HG03135 (cell line): ENCODE results near the gene ARHGEF1.

ENCODE experiments used
- ATAC-seq: cut with Tn5 transposase; IDR thresholded peaks from one replicate; pipeline ENCODE4 v1.9.1; 2021; ENCODE audit warnings: mild to moderate bottlenecking, moderate library complexity; ENCODE audit not compliant: unreplicated experiment

Gene ARHGEF1

DNA sequence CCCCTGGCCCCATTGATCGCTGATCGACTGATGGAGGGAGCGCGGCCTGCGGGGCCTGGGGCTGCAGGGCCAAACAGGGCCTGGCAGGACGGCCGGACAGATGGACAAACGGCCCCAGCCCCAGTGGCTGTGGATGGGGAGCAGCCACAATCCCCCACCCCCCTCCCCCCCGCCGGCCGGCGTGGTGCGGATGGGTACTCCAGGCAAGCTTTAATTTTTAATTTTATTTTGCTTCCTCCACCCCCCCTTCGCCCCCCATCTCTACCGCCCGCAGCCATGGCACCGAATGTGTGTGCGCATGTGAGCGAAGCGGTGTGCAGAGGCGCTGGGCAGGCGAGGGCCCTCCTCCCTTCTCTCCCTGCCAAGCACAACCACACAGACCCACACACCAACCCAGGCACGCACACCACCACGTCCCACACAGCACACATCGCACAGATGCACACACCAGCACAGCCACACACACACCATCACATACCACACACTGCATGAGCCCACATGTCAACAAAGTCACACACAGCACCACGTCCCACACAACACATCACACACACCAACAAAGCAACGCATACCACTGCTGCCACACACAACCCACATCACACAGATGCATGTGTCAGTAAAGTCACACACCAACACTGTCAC lies 32.9 kb downstream of the ARHGEF1 start:
- no peak for ATAC-seq

DNA sequence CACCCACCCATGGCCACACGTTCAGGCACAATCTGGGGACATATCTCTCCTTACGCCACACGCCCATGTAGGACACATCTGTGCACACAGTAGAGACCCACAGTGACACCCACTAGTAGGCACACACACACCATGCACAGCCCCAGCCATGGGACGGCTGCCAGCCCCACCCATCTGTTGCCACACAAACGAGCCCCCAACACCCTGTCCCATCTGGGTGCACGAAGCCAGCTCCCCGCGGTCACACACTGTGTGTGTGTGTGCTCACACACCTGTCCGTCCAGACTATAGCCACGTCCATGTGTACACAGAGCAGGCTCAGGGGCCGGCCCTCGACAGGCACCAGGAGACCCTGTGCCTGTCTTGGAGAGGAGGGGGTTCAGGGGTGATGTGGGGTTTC lies 34.7 kb downstream of the ARHGEF1 start:
- ATAC-seq: no peak

DNA sequence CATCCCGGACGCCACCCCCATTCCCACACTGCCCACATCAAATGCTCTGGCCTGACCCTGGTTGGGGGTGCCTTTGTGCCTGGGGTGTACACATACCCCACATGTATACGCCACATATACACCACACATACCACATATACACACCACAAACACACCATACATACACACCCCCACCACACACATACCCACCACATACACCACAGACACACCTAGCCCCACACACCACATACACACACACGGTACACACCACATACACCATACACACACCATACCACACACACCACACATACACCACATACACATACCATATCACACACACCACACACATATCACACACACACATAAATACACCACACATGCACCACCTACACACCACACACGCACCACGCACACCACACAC lies 35.1 kb downstream of the ARHGEF1 start:
- no peak for ATAC-seq

DNA sequence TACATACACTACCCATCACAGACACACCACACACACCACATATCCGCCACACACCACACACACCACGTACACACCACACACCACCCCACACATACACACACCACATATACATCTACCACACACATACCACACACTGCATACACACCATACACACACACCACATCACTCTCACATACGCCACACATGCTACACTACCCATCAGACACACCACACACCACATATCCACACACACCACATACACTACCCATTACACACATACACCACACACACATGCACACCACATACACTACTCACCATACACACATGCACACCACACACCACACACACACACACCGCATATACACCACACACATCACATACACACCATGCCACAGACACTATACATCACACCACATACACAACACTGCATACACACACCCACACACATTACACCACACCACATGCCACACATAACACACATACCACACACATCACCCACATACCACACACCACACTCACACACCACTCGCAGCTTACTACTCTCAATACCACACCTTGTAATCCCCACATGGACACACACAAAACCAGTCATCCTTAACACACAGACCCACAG lies 35.8 kb downstream of the ARHGEF1 start:
- no peak for ATAC-seq

DNA sequence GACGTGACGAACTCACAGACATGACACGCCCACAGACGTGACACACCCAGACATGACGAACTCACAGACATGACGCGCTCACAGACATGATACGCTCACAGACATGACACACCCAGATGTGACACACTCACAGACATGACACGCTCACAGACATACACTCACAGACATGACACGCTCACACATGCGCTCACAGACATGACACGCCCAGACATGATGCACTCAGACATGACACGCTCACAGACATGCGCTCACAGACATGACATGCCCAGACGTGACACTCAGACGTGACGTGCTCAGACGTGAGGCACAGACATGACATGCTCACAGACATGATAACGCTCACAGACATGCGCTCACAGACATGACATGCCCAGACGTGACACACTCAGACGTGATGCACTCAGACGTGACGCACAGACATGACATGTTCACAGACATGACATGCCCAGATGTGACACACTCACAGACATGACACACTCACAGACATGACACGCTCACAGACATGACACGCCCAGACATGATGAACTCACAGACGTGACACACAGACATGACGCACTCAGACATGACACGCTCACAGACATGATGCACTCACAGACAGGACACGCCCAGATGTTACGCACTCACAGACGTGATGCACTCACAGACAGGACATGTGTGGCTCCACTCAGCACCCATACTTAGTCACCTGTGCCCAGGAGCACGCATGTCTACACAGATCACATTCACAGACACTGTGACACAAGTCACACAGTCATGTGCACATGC lies 37.1 kb downstream of the ARHGEF1 start:
- ATAC-seq: no peak

DNA sequence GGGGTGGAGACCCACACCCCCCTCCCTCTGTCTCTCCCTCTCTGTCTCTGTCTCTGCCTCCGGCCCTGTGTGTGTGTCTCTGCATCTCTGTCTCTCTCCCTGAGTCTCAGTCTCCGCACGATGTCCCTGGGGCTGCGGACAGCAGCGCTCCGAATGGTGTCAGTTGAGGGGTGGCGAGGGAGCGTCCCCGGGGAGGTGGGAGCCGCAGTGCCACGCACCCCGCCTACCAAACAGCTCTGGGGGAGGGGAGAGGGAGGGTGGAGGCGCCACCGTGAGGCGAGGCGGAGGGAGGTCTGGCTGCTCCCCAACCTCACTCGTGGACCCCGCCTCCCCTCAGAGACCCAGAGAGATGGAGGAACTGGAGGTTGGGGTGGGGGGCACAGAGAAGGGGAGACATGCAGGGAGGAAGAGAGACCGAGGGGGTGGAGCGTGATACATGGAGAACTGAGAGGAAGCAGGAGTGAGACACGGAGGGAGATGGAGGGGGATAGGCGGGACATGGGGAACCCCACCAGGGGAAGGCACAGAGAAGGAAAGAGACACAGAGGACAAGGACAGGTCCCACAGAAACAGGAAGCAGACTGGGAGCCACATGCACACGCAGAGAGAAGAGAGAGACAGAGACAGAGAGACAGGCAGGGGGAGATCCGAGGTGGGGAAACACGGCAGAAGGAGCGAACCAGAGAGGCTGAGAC lies 38.0 kb downstream of the ARHGEF1 start:
- no peak for ATAC-seq

DNA sequence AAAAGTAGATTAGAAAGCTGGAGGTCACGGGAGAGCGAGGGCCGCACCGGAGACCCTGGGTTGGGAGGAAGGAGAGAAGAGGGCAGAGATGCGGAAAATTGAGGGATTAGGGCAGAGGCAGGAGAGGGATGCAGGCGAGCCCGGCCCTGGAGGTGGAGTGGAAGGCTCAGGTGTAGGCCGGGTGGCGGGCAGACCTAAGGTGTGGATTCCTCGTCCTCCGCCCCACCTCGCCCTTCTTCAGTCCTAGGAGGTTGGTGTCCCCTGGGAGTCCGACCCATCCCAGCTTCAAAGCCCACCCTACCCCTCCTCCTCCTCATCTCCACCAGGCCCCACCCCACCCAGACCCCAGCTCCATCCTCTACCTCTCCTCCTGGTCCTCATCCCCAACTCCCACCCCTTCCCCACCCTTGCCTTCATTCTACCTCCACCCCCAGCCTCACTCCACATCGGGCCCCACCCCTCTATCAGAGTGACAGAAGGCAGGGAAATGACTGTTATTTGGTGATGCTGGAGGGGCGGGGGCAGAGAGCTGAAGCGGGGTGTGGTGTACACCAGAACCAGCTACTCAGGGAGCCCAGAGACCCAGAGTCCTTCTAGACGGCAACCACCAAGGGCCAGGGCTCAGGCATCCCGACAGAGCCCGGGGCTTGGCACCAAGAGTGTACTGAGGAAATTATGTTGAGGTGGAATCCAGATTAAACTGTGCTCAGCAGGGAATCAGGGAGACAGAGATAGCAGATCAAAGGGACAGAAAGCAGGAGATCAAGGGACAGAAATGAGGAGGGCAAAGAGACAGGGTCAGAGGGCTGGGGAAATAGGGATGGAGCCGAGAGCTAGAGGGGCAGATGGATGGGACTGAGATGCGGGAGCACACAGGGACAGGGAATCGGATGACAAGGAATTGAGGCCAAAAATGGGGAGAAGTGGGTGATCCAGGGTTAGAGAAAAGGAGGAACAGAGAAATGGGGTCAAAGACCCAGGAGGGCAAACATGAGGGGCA lies 38.9 kb downstream of the ARHGEF1 start:
- no peak for ATAC-seq

DNA sequence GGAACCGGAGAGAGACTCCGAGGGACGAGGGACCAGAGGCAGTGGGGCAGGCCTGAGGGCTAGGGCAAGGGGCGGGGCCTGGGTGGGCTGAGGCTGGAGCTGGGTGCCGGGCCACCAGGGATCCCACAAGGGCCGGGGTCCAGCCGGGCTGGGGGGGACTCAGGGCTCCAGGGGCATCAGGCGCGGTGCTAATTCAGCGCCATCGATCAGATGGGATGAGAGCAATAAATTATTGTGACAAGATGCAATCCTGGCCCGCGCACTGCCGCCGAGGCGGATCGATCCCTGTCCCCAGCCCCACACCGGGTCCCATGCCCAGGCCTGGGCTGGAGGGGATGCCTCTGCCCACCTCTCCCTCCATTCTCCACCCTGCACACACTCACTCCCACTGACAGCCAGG lies 39.6 kb downstream of the ARHGEF1 start:
- no peak for ATAC-seq

DNA sequence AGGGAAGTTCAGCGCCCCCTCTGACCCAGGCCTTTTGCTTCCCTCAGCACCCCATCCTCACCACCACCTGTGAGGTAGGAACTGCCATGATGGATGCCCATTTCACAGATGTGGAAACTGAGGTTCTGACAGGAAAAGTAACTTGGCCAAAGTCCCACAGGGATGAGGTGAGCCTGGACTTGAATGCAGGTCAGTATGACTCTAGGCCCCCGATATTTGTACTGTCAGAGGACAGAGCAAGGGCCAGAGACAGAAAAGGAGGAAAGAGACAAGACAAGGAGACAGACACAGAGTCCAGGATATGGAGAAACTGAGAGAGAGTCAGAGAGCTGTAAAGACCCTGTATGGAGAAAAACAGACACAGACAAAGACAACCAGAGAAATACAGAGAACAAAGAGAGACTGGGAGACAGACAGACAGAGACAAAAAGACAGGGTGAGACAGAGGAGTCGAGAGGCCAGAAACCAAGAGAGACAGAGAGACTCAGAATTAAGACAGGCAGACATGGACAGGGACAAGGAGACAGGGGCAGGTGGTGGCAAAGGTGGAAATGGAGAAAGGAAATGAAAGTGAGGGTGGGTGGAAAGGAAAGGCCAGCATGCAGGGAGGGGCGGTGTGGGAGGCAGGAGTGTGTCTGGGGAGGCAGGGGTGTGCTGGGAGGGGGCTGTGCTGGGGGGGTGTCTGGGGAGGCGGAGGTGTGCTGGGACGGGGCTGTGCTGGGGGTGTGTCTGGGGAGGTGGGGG lies 40.2 kb downstream of the ARHGEF1 start:
- ATAC-seq: no peak

DNA sequence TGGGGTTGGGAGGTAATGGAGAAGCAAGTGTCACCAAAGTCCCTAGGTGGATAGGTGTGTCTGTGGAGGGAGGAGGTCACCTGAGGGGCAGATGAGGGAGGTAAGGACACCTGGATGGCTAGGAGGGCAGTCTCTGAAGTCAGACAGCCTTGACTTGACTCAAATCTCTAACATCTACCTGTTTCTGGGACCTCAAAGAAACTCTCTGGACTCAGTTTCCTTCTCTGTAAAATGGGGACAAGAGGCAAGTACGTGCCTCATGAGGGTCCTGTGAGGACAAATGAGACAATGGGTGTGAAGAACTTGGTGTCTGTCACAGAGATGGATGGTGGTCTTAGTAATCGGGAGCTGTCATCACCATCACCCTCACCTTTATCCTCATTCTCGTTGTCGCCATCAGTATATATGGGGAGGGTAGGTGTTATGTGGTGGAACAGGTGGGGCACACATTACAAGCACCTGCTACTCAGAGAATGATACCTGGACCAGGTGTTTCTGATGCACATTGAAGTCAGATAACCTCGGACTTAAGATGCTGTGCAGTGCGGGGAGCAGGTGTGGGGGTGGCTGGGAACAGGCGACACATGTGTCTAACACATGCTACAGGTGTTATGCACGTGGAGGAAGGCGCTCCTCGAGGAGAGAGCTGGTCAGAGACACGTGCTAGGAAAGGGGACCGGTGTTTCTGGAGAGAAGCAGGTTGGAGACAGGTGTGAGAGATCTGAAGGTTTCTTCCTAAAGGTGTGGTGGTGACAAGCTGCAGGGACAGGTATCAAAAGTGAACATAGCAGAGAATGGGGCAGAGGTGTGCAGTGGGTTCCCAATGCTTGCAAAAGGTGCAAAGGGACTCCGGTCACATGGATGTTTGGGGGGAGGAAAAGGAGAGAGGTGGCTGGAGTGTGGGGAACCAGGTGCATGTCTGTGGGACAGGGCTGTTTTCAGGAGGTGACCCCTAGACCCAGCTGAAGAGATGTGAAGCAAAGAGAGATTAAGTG lies 41.5 kb downstream of the ARHGEF1 start:
- ATAC-seq: no peak

DNA sequence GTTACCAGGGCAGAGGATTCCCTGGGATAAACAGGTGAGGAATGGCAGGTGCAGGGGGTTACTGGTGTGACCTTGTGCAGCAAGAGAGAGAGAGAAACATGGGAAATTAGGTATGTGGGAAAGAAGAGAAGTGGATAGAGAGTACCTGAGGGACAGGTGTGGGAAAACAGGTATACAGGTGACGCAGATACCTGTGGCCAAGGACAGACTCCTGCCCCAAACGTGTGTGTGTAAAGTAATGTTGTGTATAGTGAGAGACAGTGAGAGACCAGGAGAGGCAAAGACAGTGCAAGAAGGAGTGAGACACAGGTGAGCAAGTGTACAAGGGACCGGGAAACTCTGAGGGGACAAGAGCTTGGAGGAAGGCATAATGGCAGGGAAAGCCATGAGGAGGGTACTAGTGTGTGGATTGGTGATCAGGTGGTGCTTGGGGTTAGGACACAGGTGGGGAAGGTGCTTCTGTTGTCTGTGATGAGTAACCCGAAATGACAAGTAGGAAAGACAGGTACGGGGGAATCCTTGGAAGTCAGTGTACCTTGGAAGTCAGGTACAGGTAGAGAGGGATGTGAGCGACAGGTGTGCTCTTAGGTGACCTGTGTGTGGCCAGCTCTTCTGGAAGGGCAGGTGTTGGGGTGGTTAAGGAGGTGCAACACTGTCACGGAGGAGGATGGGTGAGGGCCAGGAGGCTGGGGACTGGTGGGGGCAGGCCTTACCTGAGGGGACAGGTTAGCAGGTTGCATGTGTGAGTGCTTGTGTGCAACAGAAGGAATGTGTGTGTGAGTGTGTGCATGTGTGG lies 42.4 kb downstream of the ARHGEF1 start:
- no peak for ATAC-seq

DNA sequence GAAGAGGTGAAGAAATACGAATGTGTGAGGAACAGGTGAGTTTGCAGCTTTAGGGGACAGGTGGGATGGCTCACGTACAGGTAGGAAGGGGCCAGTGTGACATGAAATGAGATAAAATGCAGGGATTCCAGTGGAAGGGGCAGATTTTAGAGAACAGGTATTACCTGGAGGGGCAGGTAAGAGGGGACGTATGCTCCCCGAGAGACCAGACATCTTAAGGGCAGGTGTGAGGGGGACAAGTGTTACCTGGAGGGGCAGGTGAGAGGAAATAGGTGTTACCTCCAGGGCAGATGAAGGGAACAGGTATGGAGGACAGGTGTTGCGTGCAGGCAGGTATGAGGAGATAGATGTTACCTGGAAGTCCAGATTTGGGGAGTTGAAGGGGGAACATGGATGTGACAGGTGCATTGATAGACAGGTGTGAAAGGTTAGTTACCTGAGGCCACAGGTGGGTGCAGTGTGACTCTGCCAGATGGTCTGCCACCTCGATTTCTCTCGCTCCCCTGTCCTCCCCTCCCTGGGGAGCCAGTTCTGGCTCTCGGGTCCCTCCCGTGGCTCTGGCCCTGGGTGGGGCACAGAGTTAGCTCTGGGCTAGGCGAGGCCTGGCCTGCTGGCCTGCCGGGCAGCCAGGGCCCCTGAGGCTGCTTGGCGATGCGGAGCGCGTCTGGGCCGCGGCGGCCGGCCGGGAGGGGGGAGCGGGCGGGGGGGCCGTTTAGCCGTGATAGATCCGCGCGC lies 43.2 kb downstream of the ARHGEF1 start:
- no peak for ATAC-seq

DNA sequence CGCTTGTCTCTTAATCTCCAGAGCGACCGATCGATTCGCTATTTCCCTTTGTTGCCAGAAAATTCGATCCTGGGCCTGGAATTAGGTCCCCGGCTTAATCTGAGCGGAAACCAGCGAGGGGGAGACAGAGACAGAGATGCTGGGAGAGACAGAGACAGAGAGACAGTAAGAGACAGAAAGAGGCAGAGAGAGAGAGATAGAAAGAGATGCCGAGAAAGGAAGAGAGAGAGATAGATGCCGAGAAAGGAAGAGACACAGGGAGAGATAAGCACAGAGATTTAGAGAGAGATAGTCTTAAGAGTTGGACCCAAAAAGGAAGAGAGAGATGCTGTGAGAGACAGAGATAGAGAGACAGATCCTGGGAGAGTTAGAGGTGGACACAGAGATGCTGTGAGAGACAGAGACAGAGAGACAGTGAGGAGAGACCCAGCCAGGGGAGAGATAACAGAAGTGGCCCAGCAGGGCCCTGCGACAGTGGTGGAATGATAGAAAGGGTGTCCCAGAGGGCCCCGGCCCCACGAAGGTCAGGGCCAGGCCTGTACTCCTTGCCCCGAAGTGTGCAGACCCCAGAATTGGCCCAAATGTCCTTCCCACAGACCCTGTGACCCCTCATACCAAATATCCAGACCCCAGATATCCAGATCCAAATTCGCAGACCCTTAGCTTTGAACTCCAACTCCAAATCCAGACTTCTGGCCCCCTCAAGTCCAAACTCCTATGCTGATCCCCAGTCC lies 43.9 kb downstream of the ARHGEF1 start:
- ATAC-seq: no peak

DNA sequence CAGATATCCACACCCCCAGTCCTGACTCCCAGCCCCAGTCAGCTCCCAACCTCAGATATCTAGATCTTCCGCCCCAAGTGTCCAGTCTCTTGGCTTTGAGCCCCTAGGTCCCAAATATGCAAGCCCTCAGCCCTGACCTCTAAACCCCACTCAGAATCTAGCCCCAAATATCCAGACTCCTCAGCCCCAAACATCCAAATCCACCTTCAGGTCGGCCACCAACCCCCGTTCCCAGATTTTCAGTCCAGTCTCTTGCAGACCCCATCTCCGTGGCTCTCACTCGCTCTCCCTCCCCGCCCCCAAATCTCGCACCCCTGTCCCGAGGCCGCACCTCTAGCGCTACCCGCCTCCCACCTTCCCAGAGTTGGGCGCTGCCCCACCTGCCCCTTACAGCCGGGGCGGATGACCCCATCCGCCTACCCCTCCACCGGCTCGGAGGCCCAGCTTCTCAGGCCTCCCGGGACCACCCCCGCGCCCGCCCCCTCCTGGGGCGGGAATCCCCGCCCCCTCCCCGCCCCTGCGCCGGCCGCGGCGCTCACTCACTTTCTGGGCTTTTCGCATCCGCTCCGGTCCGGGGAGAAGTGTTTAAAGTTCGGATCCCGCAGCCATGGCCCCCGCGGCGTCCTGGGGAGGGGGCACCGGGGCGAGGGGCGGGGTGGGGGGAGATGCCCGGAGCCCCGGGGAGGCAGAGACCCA lies 44.7 kb downstream of the ARHGEF1 start:
- no peak for ATAC-seq

DNA sequence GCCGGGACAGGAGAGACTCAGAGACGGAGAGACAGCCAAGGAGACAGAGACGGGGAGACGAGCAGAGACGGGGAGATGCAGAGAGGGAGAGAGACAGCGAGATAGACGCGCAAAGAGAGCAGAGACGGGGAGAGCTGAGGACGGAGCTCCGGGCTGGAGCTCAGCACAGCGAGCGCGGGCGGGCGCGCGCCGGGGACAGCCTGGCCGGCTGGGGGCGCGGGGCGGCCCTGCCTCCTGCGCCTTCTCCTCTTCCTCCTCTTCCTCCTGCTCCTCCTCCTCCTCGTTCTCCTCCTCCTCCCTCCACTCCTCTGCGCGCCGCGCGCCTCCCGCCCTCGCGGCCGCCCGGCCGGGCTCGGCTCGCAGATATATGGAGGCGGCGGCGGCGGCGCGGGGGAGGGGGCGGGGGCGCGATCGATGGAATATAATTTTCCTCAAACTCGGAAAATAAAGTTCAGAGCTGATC lies 45.3 kb downstream of the ARHGEF1 start, which contains the start of gene ERFL:
TSS of gene ERFL (minus strand) at position 229 of the 463 bp plus-strand sequence. CDS start 15,530 bp downstream, outside the sequence.
- no peak for ATAC-seq
